HG03175 (cell line): ENCODE data around the gene OR7G3.

Experiments used
- ATAC-seq: cut with Tn5 transposase; IDR thresholded peaks from one replicate; pipeline ENCODE4 v1.9.1; 2021; ENCODE audit warnings: mild to moderate bottlenecking, moderate library complexity; ENCODE audit not compliant: unreplicated experiment

OR7G3 gene

GRCh38 chr19:9126900-9127405 lies at the start of gene OR7G3:
Gene OR7G3 (minus strand): TSS chr19:9126950. CDS start chr19:9126950, 0 bp downstream.
- ATAC-seq, result no peak

DNA sequence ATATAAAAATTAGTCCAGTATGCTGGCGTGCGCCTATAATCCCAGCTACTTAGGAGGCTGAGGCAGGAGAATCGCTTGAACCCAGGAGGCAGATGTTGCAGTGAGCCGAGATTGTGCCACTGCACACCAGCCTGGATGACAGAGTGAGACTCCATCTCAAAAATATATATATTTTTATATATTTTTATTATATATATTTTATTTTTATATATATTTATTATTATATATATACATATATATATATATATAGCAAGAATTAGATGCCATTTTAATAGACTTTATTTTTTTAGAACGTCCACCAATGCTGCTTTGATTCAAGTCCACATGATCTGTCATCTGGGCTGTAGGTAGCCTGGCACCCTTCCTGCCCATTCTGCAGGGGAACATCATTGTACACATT lies 48.6 kb upstream of the OR7G3 start:
- ATAC-seq, result no peak

GRCh38 chr19:9171393-9171991 lies 44.7 kb upstream of the OR7G3 start:
- no peak for ATAC-seq

DNA sequence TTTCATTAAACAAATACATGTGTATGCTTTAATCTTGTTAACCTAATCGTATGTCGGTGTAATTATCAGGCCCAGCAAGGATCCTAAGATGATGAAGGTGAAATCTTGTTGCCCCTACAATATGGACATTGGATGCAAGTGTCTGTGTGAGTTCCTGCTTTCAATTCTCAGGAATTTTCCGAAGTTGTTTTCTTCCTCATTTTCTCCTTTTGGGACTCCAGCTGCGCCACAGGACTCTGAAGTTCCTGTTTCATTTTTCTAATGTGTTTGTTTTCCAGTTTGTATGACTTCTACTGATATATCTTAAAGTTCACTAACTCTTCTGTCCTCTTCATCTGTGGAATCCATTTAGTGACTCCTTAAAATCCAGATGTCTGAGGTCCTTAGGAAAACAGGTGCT lies 40.1 kb upstream of the OR7G3 start:
- no peak for ATAC-seq

GRCh38 chr19:9165261-9165660 lies 38.5 kb upstream of the OR7G3 start:
- ATAC-seq, result no peak

DNA sequence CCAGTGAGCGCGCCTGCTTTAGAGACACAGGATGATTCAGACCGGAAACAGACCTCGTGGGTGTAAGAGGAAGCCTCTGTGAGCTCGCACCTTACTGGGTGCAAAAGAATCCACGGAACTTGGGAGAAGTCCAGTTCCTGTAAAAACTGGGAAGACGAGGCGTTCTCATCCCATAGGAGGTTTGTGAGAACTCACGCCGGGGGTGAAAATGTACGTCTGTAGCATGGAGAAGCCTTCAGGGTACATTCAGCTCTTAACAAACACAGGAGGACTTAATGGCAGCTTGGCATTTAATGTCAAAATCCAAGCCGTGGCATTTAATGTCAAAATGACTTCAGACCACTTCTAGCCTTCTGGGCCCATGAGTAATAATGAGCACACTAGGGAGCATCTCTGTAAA lies 34.7 kb upstream of the OR7G3 start:
- ATAC-seq, result no peak

DNA sequence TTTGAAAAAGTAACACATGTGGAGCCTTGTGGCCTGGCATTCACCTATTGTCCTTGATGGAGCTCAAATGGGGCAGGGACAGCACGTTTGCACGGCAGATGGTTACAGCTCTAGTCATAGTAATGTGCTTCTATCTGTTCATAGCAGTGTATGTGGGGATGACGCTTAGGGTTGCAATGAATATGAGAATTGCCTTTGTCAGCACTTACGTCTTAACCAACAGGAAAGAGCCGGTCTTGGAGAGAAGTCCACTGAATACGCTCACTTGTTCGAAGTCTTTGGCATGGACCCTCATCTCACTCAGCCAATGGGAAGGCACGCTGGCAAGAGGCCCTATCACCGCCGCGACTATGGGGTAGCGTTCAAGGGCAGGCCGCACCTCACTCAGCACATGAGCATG lies 33.1 kb upstream of the OR7G3 start:
- no peak for ATAC-seq

GRCh38 chr19:9156304-9156703 lies 29.6 kb upstream of the OR7G3 start:
- ATAC-seq, result no peak

- ATAC-seq, result no peak
Measured at GRCh38 chr19:9155591-9155990, 28.8 kb upstream of the OR7G3 start.

DNA sequence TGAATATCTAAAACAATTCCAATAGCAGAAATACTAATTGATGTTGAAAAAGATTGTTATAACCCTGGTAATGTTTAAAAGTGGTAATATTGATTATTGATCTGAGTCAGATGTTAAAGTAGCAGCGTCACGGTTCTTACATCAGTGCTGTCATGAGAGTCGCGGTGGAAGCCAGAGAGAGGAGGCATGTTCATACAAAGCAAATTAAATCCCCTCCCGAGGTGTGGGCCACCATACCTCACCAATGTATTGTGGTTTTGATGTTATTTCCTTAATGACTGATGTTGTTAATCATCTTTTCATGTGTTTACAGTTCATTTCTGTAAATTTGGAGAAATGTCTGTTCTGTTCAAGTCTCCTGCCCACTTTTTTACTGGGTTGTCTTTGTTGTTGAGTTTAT lies 24.6 kb upstream of the OR7G3 start:
- ATAC-seq, result no peak

GRCh38 chr19:9150650-9151049 lies 23.9 kb upstream of the OR7G3 start:
- ATAC-seq, result no peak

DNA sequence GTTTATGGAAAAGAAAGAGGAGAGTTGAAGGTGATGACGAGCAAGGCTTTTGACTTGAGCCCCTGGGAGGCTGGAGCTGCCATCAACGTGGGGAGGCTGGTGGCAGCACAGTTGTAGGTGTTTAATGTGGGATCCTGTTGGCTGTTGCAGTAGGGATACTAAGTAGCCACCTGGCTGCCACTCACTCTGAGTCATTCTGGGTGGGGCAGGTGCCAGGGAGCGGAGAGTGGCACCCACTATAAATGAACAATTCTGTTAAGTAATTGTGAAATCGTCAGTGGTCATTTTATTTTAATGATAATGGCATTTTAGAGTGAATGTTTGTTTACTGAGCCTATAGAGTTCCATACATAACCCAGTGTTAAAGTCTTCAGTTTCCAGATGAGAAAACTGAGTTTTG lies 23.2 kb upstream of the OR7G3 start:
- no peak for ATAC-seq

GRCh38 chr19:9148697-9149096 lies 21.9 kb upstream of the OR7G3 start:
- ATAC-seq, result no peak

- ATAC-seq, result no peak
Measured at GRCh38 chr19:9146882-9147281, 20.1 kb upstream of the OR7G3 start.

GRCh38 chr19:9144920-9145319 lies 18.2 kb upstream of the OR7G3 start:
- ATAC-seq, result no peak

GRCh38 chr19:9140159-9140874 lies 13.6 kb upstream of the OR7G3 start, which contains the start of gene ZNF317:
Gene ZNF317 (plus strand): TSS chr19:9140397. CDS start chr19:9156017, 15,620 bp downstream.
- ATAC-seq, result peak; percentile 94

DNA sequence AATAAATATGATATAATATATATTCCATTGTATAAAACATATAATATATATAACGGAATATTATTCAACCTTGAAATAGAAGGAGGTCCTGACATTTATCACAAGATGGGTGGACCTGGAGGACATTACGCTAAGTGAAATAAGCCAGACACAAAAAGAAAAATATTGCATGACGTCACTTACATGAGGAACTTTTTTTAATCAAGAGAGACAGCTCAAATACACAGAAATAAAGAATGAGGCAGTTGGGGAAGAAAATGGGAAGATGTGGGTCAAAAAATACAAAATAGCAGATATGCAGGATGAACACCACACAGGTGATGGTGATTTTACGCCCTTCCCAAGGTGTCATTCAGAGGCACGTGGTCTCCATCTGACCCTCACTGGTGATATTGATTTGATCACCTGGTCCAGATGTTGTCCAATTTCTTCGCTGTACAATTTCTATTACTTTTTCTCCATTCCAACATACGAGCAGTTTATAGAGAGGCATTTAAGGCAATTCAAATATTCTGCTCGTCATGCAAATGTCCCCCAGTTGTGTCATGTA lies 12.9 kb upstream of the OR7G3 start:
- no peak for ATAC-seq

DNA sequence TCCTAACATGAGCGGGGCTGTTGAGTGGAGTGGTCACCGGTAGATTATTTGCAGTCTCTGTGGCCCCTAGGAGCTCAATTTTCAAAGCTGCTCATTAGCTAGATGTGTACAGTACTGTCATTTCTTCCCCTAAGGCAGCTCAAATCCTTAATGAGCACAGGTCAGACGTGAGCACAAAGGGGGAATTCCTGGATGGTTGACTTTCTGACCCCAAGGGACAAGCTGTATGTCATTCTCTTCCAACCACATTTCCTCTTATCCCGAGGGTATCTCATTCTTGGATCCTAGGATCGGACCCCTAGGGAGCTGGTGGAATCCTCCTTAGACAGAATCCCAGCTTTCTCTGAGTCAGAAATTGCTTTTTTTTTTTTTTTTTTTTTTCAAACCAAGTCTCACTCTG lies 5.7 kb upstream of the OR7G3 start:
- ATAC-seq, result no peak

- ATAC-seq, result no peak
Measured at GRCh38 chr19:9130965-9131364, 4.2 kb upstream of the OR7G3 start.

DNA sequence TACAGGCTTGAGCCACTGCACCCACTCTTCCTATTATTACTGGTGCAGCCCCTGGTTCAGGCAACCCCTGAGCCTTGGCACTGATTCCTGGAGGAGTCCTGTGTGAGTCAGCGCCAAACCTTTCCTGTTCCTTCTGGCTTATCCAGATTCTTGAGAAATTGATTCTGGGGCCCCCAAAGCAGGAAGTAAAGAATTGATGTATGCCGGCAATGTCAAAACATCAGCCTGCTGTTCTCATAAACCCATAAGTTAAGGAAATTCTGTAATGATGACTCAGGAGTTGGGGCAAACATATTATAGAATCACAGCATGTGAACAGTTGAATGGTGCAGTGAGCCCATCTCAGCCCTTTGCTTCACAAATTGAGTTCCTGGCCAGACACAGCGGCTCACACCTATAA lies 1.4 kb upstream of the OR7G3 start:
- no peak for ATAC-seq

GRCh38 chr19:9116547-9116946 lies 10.2 kb downstream of the OR7G3 start:
- no peak for ATAC-seq

DNA sequence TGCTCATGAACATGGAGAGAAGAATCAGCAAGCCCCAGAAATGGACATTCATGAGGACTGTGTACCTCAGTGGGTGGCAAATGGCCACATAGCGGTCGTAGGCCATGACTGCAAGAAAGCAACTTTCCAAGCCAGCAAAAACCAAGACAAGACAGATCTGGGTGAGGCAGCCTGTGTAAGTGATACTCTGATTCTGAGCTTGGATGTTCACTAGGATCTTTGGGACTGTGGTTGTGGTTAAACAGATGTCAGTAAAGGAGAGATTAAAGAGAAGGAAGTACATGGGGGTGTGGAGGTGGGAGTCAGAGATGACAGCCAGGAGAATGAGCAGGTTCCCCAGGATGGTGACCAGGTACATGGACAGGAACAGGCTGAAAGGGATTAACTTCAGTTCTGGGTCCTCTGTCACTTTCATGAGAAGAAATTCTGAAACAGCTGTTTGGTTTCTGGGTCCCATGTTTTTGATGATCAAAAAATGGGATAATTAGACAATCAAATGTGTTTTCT lies 11.4 kb downstream of the OR7G3 start, which contains the start of gene OR7G1:
TSS of gene OR7G1 (minus strand) at position 457 of the 507 bp plus-strand sequence. CDS start at position 457, 0 bp downstream.
- no peak for ATAC-seq
